ENCODE measurements around the gene DDX59. TPM values are rescaled to one million over a fixed set of nuclear protein-coding genes. Genes with fewer than 3 reads are reported as not detected.

Gene DDX59
- total and polyA plus RNA-seq, 9 donors, result 13.7 to 19.9 (median 16.8) TPM

- no peak overlapping the region for H3K27ac ChIP-seq (ENCODE audit: low read length)
- no peaks in the 10 kb centered on the region for H3K9me3 ChIP-seq (replicated peaks; ENCODE audit: control insufficient read depth, low read depth, low read length)
- H3K36me3 ChIP-seq (ENCODE audit: control insufficient read depth, insufficient read depth, low read length), result no peaks in the 10 kb centered on the region
- peak; percentile 52 for DNase-seq
- no CpG with 5 or more reads among the region's 3 CpGs for WGBS (ENCODE audit: insufficient coverage)
- no peaks in the 10 kb centered on the region for H3K4me1 ChIP-seq (ENCODE audit: control insufficient read depth, insufficient read depth, low read length)
- no peaks in the 10 kb centered on the region for H3K27me3 ChIP-seq (ENCODE audit: control insufficient read depth, insufficient read depth, low read length)
- no peak overlapping the region for H3K4me3 ChIP-seq (ENCODE audit: low read length)
These were observed 25.0 kb upstream of the DDX59 start for GRCh38 chr1:200694738-200695137.

- no peak for DNase-seq
- H3K36me3 ChIP-seq (ENCODE audit: control insufficient read depth, insufficient read depth, low read length), result no peaks in the 10 kb centered on the region
- no peaks in the 10 kb centered on the region for H3K27me3 ChIP-seq (ENCODE audit: control insufficient read depth, insufficient read depth, low read length)
- H3K4me3 ChIP-seq (ENCODE audit: low read length), result no peak overlapping the region
- H3K9me3 ChIP-seq (replicated peaks; ENCODE audit: control insufficient read depth, low read depth, low read length), result no peaks in the 10 kb centered on the region
- no peak overlapping the region for H3K27ac ChIP-seq (ENCODE audit: low read length)
- no peaks in the 10 kb centered on the region for H3K4me1 ChIP-seq (ENCODE audit: control insufficient read depth, insufficient read depth, low read length)
These were observed 23.6 kb upstream of the DDX59 start for GRCh38 chr1:200693327-200693726.

- WGBS (ENCODE audit: insufficient coverage), result no CpG with 5 or more reads among the region's 1 CpG
These were observed 22.6 kb upstream of the DDX59 start for GRCh38 chr1:200692316-200692715.

GRCh38 chr1:200686620-200687019, 16.9 kb upstream of the DDX59 start:
- WGBS (ENCODE audit: insufficient coverage), result no CpG with 5 or more reads among the region's 2 CpGs

More at GRCh38 chr1:200692316-200692715, 22.6 kb upstream of the DDX59 start:
- Histone ChIP-seq H3K4me1 (ENCODE audit: control insufficient read depth, insufficient read depth, low read length) (no peaks in the 10 kb centered on the region), H3K36me3 (ENCODE audit: control insufficient read depth, insufficient read depth, low read length) (no peaks in the 10 kb centered on the region), H3K27me3 (ENCODE audit: control insufficient read depth, insufficient read depth, low read length) (no peaks in the 10 kb centered on the region), H3K27ac (ENCODE audit: low read length) (no peak overlapping the region), H3K9me3 (replicated peaks; ENCODE audit: control insufficient read depth, low read depth, low read length) (no peaks in the 10 kb centered on the region), H3K4me3 (ENCODE audit: low read length) (no peak overlapping the region)
- DNase-seq, result no peak

GRCh38 chr1:200684015-200684414, 14.3 kb upstream of the DDX59 start:
- Histone ChIP-seq H3K9me3 (replicated peaks; ENCODE audit: control insufficient read depth, low read depth, low read length) (no peaks in the 10 kb centered on the region), H3K27me3 (ENCODE audit: control insufficient read depth, insufficient read depth, low read length) (no peaks in the 10 kb centered on the region), H3K36me3 (ENCODE audit: control insufficient read depth, insufficient read depth, low read length) (no peaks in the 10 kb centered on the region), H3K4me3 (ENCODE audit: low read length) (no peak overlapping the region), H3K4me1 (ENCODE audit: control insufficient read depth, insufficient read depth, low read length) (no peaks in the 10 kb centered on the region), H3K27ac (ENCODE audit: low read length) (no peak overlapping the region)
- WGBS (ENCODE audit: insufficient coverage), result 60% methylated on average over 1 of the region's 4 CpGs
- no peak for DNase-seq

More at GRCh38 chr1:200686620-200687019, 16.9 kb upstream of the DDX59 start:
- Histone ChIP-seq H3K4me3 (ENCODE audit: low read length) (no peak overlapping the region), H3K9me3 (replicated peaks; ENCODE audit: control insufficient read depth, low read depth, low read length) (no peaks in the 10 kb centered on the region), H3K4me1 (ENCODE audit: control insufficient read depth, insufficient read depth, low read length) (no peaks in the 10 kb centered on the region), H3K27ac (ENCODE audit: low read length) (no peak overlapping the region), H3K36me3 (ENCODE audit: control insufficient read depth, insufficient read depth, low read length) (no peaks in the 10 kb centered on the region), H3K27me3 (ENCODE audit: control insufficient read depth, insufficient read depth, low read length) (no peaks in the 10 kb centered on the region)
- DNase-seq, result no peak

- DNase-seq, result no peak
- Histone ChIP-seq H3K9me3 (replicated peaks; ENCODE audit: control insufficient read depth, low read depth, low read length) (no peaks in the 10 kb centered on the region), H3K27ac (ENCODE audit: low read length) (no peak overlapping the region), H3K36me3 (ENCODE audit: control insufficient read depth, insufficient read depth, low read length) (no peaks in the 10 kb centered on the region), H3K27me3 (ENCODE audit: control insufficient read depth, insufficient read depth, low read length) (no peaks in the 10 kb centered on the region), H3K4me1 (ENCODE audit: control insufficient read depth, insufficient read depth, low read length) (no peaks in the 10 kb centered on the region), H3K4me3 (ENCODE audit: low read length) (no peak overlapping the region)
- no CpG with 5 or more reads among the region's 1 CpG for WGBS (ENCODE audit: insufficient coverage)
These were observed 13.6 kb upstream of the DDX59 start for GRCh38 chr1:200683298-200683697.

- DNase-seq, result no peak
- no peak overlapping the region for H3K27ac ChIP-seq (ENCODE audit: low read length)
- no peaks in the 10 kb centered on the region for H3K36me3 ChIP-seq (ENCODE audit: control insufficient read depth, insufficient read depth, low read length)
- H3K9me3 ChIP-seq (replicated peaks; ENCODE audit: control insufficient read depth, low read depth, low read length), result no peaks in the 10 kb centered on the region
- no peaks in the 10 kb centered on the region for H3K27me3 ChIP-seq (ENCODE audit: control insufficient read depth, insufficient read depth, low read length)
- no peaks in the 10 kb centered on the region for H3K4me1 ChIP-seq (ENCODE audit: control insufficient read depth, insufficient read depth, low read length)
- H3K4me3 ChIP-seq (ENCODE audit: low read length), result no peak overlapping the region
- 44% methylated on average over 3 of the region's 6 CpGs for WGBS (ENCODE audit: insufficient coverage)
These were observed 11.5 kb upstream of the DDX59 start for GRCh38 chr1:200681231-200681630.

- no peaks in the 10 kb centered on the region for H3K27me3 ChIP-seq (ENCODE audit: control insufficient read depth, insufficient read depth, low read length)
- DNase-seq, result no peak
These were observed 7.1 kb upstream of the DDX59 start for GRCh38 chr1:200676829-200677228.

GRCh38 chr1:200675588-200675852, 5.8 kb upstream of the DDX59 start:
- H3K27me3 ChIP-seq (ENCODE audit: control insufficient read depth, insufficient read depth, low read length), result no peaks in the 10 kb centered on the region
- no peak overlapping the region for H3K27ac ChIP-seq (ENCODE audit: low read length)
- H3K36me3 ChIP-seq (ENCODE audit: control insufficient read depth, insufficient read depth, low read length), result no peaks in the 10 kb centered on the region
- no peak for DNase-seq
- H3K4me3 ChIP-seq (ENCODE audit: low read length), result no peak overlapping the region
- no CpG with 5 or more reads among the region's 4 CpGs for WGBS (ENCODE audit: insufficient coverage)
- peaks cover 1% of the 10 kb centered on the region for H3K4me1 ChIP-seq (ENCODE audit: control insufficient read depth, insufficient read depth, low read length)
- no peaks in the 10 kb centered on the region for H3K9me3 ChIP-seq (replicated peaks; ENCODE audit: control insufficient read depth, low read depth, low read length)

More at GRCh38 chr1:200676829-200677228, 7.1 kb upstream of the DDX59 start:
- no peaks in the 10 kb centered on the region for H3K9me3 ChIP-seq (replicated peaks; ENCODE audit: control insufficient read depth, low read depth, low read length)
- no peaks in the 10 kb centered on the region for H3K36me3 ChIP-seq (ENCODE audit: control insufficient read depth, insufficient read depth, low read length)
- H3K27ac ChIP-seq (ENCODE audit: low read length), result no peak overlapping the region
- H3K4me1 ChIP-seq (ENCODE audit: control insufficient read depth, insufficient read depth, low read length), result no peaks in the 10 kb centered on the region
- no peak overlapping the region for H3K4me3 ChIP-seq (ENCODE audit: low read length)
- no CpG with 5 or more reads among the region's 6 CpGs for WGBS (ENCODE audit: insufficient coverage)

- WGBS (ENCODE audit: insufficient coverage), result 94% methylated on average over 4 of the region's 5 CpGs
These were observed 5.3 kb upstream of the DDX59 start for GRCh38 chr1:200674838-200675587.

More at GRCh38 chr1:200674838-200675587, 5.3 kb upstream of the DDX59 start:
- no peaks in the 10 kb centered on the region for H3K36me3 ChIP-seq (ENCODE audit: control insufficient read depth, insufficient read depth, low read length)
- no peak overlapping the region for H3K4me3 ChIP-seq (ENCODE audit: low read length)
- H3K4me1 ChIP-seq (ENCODE audit: control insufficient read depth, insufficient read depth, low read length), result peaks cover 2% of the 10 kb centered on the region
- no peaks in the 10 kb centered on the region for H3K9me3 ChIP-seq (replicated peaks; ENCODE audit: control insufficient read depth, low read depth, low read length)
- no peak overlapping the region for H3K27ac ChIP-seq (ENCODE audit: low read length)
- H3K27me3 ChIP-seq (ENCODE audit: control insufficient read depth, insufficient read depth, low read length), result no peaks in the 10 kb centered on the region
- no peak for DNase-seq

Data from muscle of leg (tissue), 11 donors.